Smooth muscle cell of the brain vasculature (primary cell): ENCODE data around the gene BRAT1.

ENCODE experiments used
- DNase-seq: peaks from one replicate; pipeline ENCODE4 v3.0.0-alpha.2; 2012; ENCODE audit warnings: low read depth, low spot score

The BRAT1 gene

DNA sequence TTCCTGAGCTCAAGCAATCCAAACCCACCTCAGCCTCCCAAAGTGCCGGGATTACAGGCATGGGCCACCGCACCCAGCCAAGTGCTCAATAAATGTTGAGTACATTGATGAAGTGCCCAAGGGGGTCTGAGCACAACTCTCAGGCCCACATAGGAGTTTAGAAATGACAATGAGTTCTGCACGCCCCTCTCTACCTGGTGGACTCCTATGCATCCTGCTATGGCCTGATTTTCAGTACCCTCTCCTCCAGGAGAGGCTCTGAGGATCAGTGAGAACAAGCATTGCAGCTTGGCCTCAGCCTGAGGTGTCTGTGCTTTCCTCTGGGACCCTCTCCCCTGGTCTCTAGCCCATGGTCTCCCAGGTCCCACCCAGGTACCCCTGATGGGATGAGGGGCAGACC is 58.3 kb downstream of the BRAT1 start:
- no peak for DNase-seq

DNA sequence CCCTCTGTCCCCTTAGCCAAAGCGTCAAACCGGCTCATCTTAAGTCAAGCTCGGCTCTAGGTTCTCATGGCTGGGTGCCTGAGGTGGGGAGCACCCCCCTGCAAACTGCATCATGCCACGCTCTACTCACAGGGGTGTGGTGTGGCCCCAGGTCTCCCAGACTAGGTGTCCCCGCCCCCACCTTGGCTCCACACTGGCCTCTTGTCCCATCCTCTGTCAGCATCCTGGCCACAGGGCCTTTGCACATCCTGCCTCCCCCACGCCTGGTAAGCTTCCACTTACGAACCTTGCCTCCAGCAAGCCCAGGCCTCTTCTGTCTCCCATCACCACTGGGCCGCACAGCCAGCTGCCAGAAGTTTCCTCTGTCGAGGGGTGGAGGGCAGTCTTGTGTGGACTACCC is 58.9 kb downstream of the BRAT1 start:
- no peak for DNase-seq

DNA sequence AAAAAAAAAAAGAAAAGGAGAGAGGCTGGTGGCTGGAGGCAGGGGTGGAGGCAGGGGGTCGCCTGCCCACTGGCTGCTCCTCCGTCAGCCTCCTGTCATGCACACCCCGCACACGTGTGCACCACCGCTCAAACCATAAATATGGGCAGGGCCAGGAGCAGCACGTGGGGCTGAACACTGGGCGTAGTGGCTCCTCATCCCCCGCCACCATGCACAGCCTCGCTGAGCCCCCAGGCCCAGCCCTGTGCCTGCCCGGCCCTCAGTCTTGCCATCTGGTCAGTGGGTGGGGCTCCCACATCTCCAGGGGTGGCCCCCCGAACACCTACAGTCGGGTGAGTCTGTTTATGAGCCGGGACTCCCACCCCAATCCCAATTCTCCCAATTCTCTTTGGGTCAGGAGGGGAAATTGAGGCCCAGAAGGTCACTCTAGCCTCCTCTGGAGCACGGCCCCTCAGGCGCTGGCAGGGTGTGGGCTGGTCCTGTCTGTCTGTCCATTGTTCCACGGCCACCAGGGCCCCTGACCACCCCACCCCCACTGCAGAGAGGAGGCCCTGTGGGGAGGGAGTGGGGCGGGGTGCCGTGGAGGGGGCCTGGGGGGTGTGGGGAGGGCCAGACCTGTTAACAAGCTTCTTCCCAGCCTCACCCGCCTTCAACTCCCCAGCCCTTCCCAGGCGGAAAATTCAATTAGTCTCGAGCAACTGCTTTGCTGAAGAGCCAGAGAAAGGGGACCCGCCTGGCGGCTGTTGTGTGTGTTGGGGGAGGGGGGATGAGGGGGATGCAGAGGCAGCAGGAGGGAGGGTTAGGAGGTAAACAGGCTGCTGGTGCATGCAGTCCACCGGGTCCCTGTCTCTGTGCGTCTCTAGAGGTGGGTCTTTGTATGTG is 59.7 kb downstream of the BRAT1 start:
- no peak for DNase-seq

DNA sequence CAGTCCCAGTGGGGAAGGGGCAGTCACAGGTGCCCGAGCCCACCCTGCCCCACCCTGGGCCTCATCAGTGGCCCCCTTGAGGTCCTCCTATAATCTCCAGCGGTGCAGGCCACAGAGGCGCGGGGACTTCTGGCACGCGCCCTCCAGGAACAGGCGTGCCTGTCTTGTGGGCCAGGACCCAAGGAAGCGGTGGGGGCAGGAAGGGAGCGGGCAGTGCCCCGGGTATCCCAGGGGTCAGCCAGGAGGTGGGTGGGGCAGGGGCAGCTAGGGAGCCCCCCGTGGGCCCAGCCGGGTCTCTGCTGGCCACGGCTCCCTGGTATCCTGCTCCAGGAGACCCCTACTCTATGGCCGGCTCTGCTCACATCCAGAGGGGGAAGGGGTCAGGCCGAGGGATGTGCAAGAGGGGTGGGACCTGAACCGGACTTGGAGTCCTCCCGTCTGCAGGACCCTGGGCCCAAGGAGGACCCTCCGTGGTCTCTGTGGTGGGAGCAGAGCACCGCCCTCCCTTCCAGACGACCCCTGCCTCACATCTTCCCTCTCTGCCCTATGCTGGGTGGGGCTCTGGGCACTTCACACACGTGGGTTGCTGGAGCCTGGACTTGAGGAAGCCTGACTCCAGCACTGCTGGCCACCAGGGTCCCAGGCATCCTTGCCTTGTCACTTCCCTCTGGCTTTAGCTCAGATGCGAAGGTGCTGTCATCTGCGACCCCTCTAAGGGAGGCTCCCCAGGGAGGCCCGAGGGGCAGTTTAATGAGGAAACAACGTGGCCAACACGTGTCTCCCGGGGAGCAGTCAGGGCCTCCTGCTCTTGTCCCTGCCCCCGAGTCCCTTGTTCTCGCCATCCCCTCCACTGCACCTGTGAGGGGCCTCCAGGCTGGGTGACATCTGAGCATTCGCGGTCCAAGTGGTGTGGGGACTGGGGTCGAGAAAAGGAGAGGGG is 60.9 kb downstream of the BRAT1 start:
- DNase-seq = no peak

DNA sequence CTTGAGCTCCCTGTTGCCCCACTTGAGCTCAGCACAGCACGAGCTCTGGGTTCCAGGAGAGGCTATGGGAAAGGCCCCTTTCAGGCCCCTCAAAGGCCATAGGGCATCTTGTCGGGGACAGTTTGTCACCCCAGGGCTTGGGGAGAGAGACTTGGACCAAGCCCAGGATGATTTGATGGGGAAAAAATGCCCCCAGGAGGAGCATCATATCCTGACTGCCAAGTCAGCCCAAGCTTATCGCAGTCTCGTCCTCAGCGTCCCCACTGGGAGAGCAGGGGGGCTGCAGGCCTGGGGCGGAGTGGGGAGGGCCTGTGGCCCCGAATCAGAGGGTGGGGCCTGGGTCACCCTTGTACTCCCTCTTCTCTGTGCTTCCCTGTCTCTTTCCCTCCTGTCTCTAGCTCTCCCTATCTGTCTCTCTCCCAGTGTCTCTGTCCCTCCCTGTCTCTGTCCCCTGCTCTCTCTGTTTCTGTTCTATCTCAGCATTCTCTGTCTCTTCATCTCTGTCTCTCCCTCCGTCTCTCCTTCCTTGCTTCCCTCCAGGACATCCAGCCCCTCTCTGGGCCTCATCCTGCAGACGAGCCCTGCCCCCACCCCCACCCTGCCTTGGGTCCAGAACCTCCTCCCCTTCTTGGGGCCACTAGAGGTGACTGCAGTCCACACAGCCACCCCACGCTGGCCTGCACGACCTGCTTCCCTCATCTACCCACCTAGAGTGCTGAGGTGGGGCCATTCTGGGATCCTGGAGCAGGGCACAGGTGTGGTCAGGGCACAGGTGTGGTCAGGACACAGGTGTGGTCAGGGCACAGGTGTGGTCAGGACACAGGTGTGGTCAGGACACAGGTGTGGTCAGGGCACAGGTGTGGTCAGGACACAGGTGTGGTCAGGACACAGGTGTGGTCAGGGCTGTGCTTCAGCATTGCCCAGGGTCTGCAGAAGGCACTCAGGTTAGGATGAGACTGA is 61.8 kb downstream of the BRAT1 start:
- DNase-seq = no peak

DNA sequence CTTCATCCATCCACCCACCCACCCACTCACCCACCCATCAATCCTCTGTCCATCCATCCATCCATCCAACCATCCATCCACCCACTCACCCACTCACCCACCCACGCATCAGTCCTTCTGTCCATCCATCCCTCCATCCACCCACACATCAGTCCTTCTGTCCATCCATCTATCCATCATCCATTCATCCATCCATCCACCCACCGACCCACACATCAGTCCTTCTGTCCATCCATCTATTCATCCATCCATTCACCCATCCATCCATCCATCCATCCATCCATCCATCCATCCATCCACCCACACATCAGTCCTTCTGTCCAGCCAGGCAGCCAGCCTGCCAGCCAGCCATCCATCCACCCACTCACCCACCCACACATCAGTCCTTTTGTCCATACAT is 63.3 kb downstream of the BRAT1 start:
- DNase-seq = no peak

DNA sequence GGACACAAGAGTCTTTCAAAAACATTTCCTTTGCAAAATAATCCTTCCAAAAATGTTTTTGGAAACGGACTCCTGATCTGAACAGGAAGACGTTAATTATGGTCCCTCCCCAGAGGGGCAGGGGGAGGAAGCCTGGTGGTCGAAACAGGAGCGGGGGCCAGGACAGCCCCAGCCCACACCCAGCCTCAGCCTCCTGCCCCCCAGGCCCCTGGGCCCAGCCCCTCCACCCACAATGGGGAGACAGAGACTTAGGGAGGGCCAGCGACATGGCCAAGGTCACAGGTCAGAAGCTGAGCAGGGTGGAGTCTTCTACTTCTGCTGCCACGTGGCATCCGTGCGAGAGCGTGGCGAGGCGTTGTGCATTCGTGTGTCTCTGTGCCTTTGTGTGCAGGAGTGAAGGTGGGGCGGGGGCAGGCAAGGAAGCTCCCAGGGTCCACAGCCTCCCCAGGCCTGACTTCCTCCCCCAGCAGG is 65.1 kb downstream of the BRAT1 start:
- DNase-seq = no peak

DNA sequence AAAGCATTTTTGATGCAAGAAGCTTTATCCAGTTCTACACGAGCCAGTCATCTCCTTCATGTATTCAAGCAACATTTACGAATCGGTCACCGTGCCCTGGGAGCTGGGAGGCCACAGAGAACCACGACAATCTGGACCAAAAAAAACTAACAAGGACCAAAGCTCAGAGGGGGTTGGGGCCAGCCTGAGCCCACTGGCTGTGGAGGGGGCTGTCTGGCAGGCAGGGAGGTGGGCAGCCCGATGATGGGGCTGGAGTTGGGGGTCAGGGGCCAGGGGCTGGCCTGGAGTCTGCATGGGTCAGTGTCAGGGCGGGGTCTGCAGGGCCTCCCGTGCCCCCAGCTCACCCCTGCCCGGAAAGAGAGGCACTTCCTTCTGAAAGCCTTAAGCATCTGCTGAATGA is 66.6 kb downstream of the BRAT1 start:
- DNase-seq = no peak

DNA sequence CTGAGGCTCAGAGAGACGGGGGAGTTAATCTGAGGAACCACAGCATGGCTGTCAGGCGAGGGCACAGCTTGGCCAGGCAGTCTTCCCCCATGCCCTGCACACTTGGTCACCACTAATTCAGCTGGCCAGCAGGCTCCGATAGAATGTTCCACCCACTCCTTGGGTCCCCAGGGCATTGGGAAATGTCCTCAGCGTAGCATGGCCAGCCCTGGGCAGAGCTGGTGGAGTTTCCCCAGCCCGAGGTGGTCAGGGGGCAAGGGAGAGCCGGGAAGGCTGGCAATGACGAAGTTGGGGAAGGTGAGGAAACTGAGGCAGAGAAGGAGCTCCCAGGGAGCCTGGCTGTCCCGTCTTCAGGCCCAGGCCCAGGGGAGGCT is 67.1 kb downstream of the BRAT1 start:
- no peak for DNase-seq
